GM13977 (cell line): ENCODE data around the gene NAB2.

Source experiments
- DNase-seq: peaks from one replicate; pipeline ENCODE4 v3.0.0; 2012; ENCODE audit warnings: low spot score
- in situ Hi-C: fragments of 300-500 bp; cut with MboI; formaldehyde crosslinking; loops from one replicate; pipeline ENCODE4 v1.12.0; 2022; ENCODE audit warnings: low sequenced_read_pairs, low pct_unique_long_range_greater_than_20kb, mixed read lengths, inconsistent platforms; ENCODE audit not compliant: unreplicated experiment
- TF ChIP-seq, protein P1 (sequence below): IDR thresholded peaks from 2 replicates; pipeline ENCODE4 v1.5.1; 2012; ENCODE audit warnings: mild to moderate bottlenecking, control low read depth; ENCODE audit not compliant: insufficient read depth; ENCODE audit errors: extremely low read depth, missing control alignments

Gene NAB2

DNA sequence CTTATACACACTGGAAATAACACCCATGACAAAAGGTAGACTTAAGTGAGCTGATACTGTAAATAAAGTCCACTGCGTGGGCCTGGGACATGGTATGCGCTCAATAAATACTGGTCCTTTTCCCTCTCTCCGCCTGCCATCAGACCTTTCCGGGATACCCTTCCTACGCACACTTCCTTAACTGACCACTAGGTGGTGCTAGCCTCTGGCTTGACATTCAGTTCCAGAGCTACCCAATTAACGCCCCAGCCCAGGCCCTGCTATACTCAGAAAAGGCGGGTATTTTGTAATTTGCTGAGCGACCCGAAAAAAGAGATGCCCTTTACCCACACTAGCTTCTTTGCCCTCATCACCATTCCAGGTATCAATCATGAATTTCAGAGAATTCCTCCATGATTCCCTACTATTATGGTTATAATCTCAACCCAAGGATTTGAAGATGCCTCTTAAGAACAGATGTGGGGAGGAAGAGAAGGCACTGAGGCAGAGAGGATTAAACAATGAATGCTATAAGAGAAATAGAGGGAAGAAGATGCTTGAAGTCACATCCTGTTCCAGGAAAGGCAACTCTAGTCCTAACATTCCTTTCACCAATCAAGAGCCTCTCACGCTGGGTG is 35.5 kb downstream of the NAB2 start:
- TF ChIP-seq, protein P1, sequence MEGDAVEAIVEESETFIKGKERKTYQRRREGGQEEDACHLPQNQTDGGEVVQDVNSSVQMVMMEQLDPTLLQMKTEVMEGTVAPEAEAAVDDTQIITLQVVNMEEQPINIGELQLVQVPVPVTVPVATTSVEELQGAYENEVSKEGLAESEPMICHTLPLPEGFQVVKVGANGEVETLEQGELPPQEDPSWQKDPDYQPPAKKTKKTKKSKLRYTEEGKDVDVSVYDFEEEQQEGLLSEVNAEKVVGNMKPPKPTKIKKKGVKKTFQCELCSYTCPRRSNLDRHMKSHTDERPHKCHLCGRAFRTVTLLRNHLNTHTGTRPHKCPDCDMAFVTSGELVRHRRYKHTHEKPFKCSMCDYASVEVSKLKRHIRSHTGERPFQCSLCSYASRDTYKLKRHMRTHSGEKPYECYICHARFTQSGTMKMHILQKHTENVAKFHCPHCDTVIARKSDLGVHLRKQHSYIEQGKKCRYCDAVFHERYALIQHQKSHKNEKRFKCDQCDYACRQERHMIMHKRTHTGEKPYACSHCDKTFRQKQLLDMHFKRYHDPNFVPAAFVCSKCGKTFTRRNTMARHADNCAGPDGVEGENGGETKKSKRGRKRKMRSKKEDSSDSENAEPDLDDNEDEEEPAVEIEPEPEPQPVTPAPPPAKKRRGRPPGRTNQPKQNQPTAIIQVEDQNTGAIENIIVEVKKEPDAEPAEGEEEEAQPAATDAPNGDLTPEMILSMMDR, result peak; percentile 93
- peak; percentile 80 for DNase-seq
- in situ Hi-C loops, result loop anchor here (5.0 kb wide), 1 partner anchor 58 kb away; no protein-coding TSS in a partner anchor

DNA sequence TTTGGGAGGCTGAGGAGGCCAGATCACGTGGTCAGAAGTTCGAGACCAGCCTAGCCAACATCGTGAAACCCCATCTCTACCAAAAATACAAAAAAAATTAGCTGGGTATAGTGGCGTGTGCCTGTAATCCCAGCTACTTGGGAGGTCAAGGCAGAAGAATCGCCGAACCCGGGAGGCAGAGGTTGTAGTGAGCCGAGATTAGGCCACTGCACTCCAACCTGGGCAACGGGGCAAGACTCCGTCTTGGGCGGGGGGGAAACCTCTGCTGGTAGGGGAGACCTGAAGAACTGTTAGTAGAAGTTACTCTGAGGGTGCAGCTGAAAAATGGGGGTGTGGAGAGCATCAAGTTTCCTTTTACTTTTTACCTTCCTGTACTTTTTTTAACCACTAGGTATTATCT is 37.1 kb downstream of the NAB2 start:
- no peak for DNase-seq
- TF ChIP-seq, protein P1, result no peak
- in situ Hi-C loops, result no loop called here

DNA sequence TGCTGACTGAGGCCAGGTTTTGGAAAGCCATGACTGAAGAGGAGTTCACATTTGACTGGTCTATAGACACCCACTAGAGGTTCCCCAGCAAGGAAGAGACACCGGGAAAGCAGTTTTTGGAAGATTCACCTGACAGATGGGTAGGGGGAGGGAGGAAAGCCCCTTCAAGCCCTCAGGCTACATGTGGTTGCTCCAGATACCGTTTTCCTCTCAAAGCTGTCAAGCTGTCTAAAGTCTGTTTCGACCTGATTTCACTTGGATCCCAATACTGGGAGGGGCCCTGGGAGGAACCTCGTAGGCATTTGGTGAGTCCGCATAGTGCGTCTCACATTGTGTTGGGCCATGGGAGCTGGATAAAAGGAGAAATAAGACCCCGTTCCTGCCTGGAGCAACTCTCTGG is 37.6 kb downstream of the NAB2 start:
- TF ChIP-seq, protein P1, result no peak
- no peak for DNase-seq
- in situ Hi-C loops, result no loop called here

DNA sequence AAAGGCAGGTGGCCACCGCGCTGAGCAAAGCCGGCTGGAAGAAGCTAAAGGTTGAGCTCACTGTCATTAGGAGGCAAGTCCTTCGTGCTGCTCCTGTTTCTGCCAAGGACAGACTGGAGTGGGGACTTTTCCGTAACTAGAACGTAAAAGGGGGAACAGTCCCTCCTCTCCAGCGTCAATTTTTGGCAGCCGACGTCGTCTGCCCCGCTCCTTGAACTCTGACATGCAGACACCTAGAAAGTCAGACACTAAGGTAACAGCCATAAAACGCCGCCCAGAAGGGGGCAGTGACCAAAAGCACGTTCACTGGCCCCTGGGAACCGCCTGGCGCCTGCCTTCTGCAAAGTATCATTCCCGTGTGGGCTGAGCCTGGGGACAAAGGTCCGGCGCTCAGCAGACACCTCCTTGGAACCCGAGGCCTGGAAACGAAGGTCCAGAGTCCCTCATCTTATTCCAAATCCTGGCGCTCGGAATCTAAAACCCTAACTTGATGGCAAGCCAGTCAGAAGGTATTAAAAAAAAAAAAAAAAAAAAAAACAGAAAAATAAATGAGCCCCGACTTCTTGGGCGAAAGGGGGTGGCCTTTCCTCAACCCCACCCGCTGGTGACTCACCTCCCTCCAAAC is 38.3 kb downstream of the NAB2 start:
- in situ Hi-C loops, result no loop called here
- TF ChIP-seq, protein P1, result peak; percentile 38
- DNase-seq, result no peak

DNA sequence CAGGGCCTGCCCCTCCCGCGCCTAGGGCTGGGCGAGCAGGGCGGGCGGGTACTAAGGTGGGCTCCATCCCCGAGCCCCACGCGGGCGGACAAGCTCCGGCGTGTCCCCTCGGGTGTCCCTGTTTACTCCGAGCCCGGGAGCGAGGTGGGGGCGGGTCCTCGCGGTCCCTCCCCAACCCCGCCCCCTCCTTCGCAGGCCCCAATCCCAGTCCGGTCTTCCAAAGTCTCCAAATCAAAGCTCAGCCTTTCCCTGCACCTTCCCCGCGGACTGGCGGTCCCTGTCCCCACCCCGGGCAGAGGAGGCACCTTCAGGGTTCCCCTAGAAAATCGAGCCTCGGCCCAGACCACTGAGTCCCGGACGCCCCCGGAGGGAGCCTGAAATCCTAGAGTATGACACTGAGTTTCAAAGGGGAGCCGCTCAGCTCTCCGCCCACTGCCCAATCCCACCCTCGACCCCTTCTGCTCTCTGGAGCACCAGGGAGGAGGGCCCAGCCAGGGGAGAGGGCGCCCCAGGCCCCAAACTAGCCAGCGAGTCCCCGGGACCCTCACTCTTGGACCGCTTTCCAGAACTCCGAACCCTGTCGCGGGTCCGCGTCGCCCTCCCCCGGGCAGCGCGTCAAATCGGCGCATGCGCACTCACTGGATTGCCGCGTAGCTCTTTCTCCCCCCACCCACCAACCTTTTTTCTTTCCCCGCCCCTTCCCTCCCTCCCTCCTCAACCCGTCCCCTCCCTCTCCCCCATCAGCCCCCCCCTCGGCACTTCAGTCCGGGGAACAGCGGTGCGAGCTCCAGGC is 39.0 kb downstream of the NAB2 start, which contains the start of gene LRP1:
LRP1 (plus strand) TSS at position 758 of the 793 bp plus-strand sequence. CDS start 482 bp downstream, outside the sequence.
- peak; percentile 91 for DNase-seq
- in situ Hi-C loops, result no loop called here
- TF ChIP-seq, protein P1, result no peak

DNA sequence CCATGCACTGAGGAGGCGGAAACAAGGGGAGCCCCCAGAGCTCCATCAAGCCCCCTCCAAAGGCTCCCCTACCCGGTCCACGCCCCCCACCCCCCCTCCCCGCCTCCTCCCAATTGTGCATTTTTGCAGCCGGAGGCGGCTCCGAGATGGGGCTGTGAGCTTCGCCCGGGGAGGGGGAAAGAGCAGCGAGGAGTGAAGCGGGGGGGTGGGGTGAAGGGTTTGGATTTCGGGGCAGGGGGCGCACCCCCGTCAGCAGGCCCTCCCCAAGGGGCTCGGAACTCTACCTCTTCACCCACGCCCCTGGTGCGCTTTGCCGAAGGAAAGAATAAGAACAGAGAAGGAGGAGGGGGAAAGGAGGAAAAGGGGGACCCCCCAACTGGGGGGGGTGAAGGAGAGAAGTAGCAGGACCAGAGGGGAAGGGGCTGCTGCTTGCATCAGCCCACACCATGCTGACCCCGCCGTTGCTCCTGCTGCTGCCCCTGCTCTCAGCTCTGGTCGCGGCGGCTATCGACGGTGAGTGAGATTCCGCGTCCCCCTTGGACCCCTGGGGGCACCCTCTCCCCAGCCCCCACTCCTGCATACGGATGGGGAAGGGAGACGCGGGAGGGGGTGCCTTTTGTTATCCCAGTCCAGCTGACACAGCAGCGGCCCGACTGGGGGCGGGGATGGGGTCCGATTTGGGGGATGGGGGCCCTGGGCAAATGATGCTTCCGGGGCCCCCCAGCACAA is 39.8 kb downstream of the NAB2 start:
- DNase-seq, result no peak
- TF ChIP-seq, protein P1, result no peak
- in situ Hi-C loops, result no loop called here
